SH-SY5Y (cell line): Measurements from ENCODE around the gene FAAH2.

Experiments used
- GATA2 ChIP-seq: IDR thresholded peaks from 2 replicates; pipeline ENCODE4 v1.6.1; 2011; ENCODE audit warnings: mild to moderate bottlenecking, low read depth, low read length
- GATA3 ChIP-seq: IDR thresholded peaks from 2 replicates; pipeline ENCODE4 v1.6.1; 2011; ENCODE audit warnings: low read depth, mild to moderate bottlenecking, low read length, moderate library complexity

GRCh38 chrX:57241967-57242366 is 44.5 kb upstream of the FAAH2 start:
- TF ChIP-seq GATA2 (no peak), GATA3 (no peak)
